ENCODE measurements around the gene ICAM5.

ICAM5 gene

GRCh38 chr19:10294368-10294697 lies 4.6 kb downstream of the ICAM5 start:
- ChIA-PET POLR2A (ENCODE audit: low non-redundant PET) (no interaction called here), CTCF (no interaction called here)
- no peak for DNase-seq (ENCODE audit: low spot score)
- TF ChIP-seq CTCF (conservative IDR thresholded peaks at IDR 0.05; ENCODE audit: low read depth) = no peak
- no peak overlapping the region for H3K27ac ChIP-seq

- CTCF ChIA-PET = no interaction called here
- no peak overlapping the region for H3K27ac ChIP-seq
- DNase-seq (ENCODE audit: low spot score) = no peak
- POLR2A ChIA-PET (ENCODE audit: low non-redundant PET) = no interaction called here
- no peak for TF ChIP-seq CTCF (conservative IDR thresholded peaks at IDR 0.05; ENCODE audit: low read depth)
Observed at GRCh38 chr19:10295305-10295846, 5.6 kb downstream of the ICAM5 start.

- ChIA-PET POLR2A (ENCODE audit: low non-redundant PET) (no interaction called here), CTCF (no interaction called here)
- no peak for DNase-seq (ENCODE audit: low spot score)
Observed at GRCh38 chr19:10295847-10296591, 6.3 kb downstream of the ICAM5 start.

GRCh38 chr19:10299545-10300458 lies 10.1 kb downstream of the ICAM5 start:
- H3K27ac ChIP-seq = no peak overlapping the region; the same call in 1 of the 2 replicates
- ChIA-PET POLR2A (ENCODE audit: low non-redundant PET) (no interaction called here), CTCF (interaction anchor here (0.8 to 1.4 kb wide), 2 partner anchors 41 to 1212 kb away, joined by 3 read pairs; no protein-coding TSS in a partner anchor)
- no peak for DNase-seq (ENCODE audit: low spot score)
- no peak for TF ChIP-seq CTCF (conservative IDR thresholded peaks at IDR 0.05; ENCODE audit: low read depth)

More at GRCh38 chr19:10295847-10296591, 6.3 kb downstream of the ICAM5 start:
- no peak for TF ChIP-seq CTCF (conservative IDR thresholded peaks at IDR 0.05; ENCODE audit: low read depth)
- H3K27ac ChIP-seq = no peak overlapping the region

- ChIA-PET POLR2A (ENCODE audit: low non-redundant PET) (no interaction called here), CTCF (interaction anchor here (0.6 kb wide), 1 partner anchor 120 kb away, joined by 3 read pairs; no protein-coding TSS in a partner anchor)
- H3K27ac ChIP-seq = peak overlapping the region; percentile 28
- no peak for TF ChIP-seq CTCF (conservative IDR thresholded peaks at IDR 0.05; ENCODE audit: low read depth)
- peak; percentile 19 for DNase-seq (ENCODE audit: low spot score)
Observed at GRCh38 chr19:10305139-10305806, 15.5 kb downstream of the ICAM5 start.

- POLR2A ChIA-PET (ENCODE audit: low non-redundant PET) = no interaction called here
Observed at GRCh38 chr19:10306327-10306726, 16.6 kb downstream of the ICAM5 start.

More at GRCh38 chr19:10306327-10306726, 16.6 kb downstream of the ICAM5 start:
- CTCF ChIA-PET = interaction anchor here (0.7 kb wide), 2 partner anchors 35 to 39 kb away, joined by 3 to 4 read pairs; no protein-coding TSS in a partner anchor
- TF ChIP-seq CTCF (conservative IDR thresholded peaks at IDR 0.05; ENCODE audit: low read depth) = no peak
- DNase-seq (ENCODE audit: low spot score) = no peak
- no peak overlapping the region for H3K27ac ChIP-seq

All from RWPE1 (cell line).